GM15510 (cell line): Measurements from ENCODE around the gene MAB21L1.

ENCODE experiments used
- POLR2A ChIP-seq: IDR thresholded peaks from 3 replicates; pipeline ENCODE4 v1.6.1; 2011; ENCODE audit warnings: borderline replicate concordance; ENCODE audit not compliant: insufficient read length; ENCODE audit errors: extremely low read depth

Gene MAB21L1

GRCh38 chr13:35475960-35476943 is at the start of gene MAB21L1:
TSS of gene MAB21L1 (minus strand) at chr13:35476689. CDS start at chr13:35476138, 551 bp downstream.
- no peak for TF ChIP-seq POLR2A

DNA sequence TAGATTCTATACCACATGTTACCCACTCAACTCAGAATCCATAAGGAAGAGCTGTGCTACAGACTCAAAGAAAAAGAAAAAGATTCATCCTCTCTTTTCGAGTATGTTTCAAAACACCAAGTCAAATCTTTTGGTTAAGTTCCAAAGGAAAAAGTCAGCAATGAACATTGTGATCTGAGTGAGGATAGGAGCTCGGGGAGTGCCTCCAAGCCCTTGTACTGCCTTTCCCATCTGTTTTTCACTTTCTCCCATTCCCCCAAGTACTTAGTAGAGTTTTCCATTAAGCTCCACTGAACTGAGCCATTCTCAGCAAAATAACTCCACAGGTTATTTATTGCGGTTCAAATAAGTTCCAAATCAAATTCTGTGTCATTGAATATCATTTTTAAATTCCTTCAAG is 47.7 kb upstream of the MAB21L1 start:
- no peak for TF ChIP-seq POLR2A

- no peak for TF ChIP-seq POLR2A
Observed at GRCh38 chr13:35518337-35518946, 42.0 kb upstream of the MAB21L1 start.

DNA sequence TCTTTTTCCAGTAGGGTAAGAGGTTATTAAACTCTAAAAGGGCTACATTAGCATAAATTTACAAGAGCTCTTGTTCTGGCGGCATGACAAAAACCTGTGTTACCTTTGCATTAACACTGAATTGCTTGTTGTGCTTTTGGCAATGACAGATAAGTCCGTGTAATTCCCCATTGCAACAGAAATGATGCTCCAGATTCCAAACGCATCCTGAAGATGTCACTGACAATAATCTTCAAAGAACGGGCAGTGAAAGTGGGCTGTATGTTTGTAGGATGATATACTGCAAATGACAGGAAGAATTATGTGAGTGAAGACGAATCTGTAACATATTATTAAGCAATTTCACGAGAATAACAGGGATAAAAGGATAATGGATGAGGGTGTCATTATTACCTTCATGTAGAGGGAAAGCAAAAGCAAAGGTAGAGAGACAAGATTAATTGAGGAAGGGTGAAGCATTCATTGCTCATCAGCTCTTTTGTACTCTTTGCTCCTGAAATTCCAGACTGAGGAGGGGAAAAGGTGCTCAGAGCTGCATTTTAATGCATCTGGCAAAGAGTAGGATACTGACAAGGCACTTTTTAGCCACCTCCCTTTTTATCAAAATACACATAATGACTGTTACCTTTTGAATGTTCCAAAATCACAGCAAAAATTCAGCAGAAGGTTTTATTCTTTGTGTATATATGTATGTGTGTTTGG is 38.5 kb upstream of the MAB21L1 start:
- no peak for TF ChIP-seq POLR2A

GRCh38 chr13:35514061-35514477 is 37.6 kb upstream of the MAB21L1 start:
- no peak for TF ChIP-seq POLR2A

DNA sequence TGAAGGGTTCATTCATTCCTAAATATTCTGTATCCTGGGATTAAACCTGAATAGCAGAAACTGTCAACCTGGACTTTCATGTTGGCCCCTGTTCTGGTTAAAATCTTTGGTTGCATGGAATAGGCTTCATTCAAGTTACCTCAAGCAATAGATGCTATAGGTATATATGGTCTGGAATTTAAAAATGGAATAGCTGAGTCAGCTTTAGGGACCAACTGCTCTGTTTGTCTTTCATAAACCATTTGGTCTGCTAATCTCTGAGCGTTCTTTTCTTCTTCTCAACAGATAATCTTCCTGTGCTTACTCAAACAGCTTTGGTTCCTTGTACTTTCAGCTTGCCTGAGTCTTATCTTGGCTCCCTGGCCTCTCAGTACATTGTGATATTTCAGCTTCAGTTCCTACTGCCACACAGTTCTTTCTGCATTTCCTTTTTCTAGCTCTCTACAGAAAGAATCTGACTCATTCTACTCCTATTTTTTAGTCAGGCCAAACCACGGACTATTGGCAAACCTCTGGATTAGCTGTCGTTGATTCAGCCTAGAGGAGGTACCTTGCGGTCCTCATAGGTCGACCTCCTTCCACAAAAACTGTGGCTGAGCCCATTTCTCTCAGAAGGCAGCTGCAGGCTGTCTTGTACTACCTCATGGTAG is 35.9 kb upstream of the MAB21L1 start:
- no peak for TF ChIP-seq POLR2A

GRCh38 chr13:35502456-35502855 is 26.0 kb upstream of the MAB21L1 start:
- TF ChIP-seq POLR2A, result no peak

DNA sequence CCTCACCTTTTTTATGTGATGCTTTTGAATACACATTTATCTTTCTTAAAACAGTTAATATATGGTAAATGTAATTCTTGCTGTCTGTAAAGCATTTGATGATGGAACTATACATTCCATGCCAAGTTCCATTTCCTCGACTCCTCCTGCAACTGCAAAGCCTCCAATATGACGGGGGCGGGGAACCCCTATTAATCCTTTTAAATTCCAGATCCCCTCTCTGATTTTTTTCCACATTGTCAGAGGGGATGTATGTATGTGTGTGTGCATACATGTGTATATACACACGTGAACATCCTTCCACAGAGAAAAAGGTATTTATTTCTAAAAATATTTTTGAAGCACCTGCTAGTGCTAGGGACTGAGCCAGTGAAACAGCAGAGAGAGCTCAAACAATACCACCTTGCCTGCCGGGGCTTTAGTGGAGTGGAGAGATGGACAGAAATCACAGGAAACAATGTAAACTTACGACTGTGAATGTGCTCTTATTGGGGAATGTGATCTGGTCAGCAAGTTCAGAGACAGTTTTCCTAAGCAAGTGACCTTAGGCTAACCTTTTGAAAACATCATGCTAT is 25.3 kb upstream of the MAB21L1 start:
- no peak for TF ChIP-seq POLR2A

DNA sequence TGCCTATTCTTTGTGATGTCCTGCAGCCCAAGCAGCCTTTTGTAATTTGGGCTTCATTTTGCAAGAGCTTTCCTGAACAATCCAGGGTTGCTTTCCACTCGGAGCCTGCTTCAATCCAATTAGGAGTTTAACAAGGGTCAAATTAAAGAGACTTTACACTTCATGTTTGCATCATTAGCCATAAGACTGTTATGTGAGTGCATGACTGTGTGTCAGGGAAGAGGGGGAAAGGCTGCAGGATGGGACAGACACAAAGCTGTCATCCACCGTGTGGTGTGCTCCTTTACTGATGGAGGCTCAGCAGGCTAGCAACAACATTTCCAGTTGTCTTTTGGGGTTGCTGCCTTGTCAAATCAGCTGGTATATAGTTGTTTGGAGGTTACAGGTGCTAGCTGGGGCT is 23.7 kb upstream of the MAB21L1 start:
- no peak for TF ChIP-seq POLR2A

DNA sequence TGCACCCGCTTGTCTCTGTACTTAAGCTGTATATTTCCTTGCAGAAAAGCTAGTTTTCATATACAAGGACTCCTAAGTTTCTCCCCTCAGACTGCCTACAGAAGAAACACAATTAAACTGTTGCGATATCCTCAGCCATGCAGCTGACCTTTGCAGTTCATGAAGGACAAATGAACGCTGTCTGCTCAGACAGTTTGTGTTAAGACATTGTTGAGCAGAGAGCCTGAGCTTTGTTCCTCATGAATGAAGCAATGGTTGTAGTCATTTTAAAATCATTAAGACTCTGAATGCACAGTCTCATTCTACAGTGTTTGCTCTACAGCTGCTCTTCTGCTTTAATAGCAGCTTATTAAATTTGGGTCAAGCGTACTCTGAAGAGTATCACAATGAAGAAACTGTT is 23.2 kb upstream of the MAB21L1 start:
- no peak for TF ChIP-seq POLR2A

GRCh38 chr13:35499196-35499662 is 22.7 kb upstream of the MAB21L1 start:
- no peak for TF ChIP-seq POLR2A

DNA sequence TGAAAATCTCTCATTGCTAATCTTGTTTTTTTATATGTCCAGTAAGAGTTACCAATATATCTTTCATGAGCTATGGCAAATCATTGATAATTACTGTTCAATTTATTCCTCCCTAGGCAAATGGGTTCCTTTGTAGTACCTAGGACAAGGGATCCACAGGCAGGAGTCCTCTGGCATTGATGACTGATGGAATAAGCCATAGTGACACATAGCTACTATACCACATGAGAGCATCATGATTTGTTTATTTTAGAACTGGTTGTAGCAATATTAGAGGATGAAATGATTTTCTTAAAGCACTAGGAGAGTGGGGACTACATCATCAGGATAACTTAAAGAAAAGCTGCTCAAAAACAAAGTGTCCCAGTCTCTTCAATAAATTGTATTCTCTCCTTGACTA is 21.7 kb upstream of the MAB21L1 start:
- no peak for TF ChIP-seq POLR2A

- no peak for TF ChIP-seq POLR2A
Observed at GRCh38 chr13:35496761-35497386, 20.4 kb upstream of the MAB21L1 start.

- TF ChIP-seq POLR2A, result no peak
Observed at GRCh38 chr13:35496006-35496405, 19.5 kb upstream of the MAB21L1 start.
